Measurements from ENCODE around the gene SKA2. TPM values are rescaled to one million over a fixed set of nuclear protein-coding genes. Genes with fewer than 3 reads are reported as not detected.
"Not testable (repeated sequence)": the region's sequence is repeated elsewhere in the genome, so short reads cannot be mapped to it uniquely, and the experiment has no call there.

SKA2 gene, protein sequence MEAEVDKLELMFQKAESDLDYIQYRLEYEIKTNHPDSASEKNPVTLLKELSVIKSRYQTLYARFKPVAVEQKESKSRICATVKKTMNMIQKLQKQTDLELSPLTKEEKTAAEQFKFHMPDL
- 60.5 and 62.2 TPM in 2 replicates for total RNA-seq

DNA sequence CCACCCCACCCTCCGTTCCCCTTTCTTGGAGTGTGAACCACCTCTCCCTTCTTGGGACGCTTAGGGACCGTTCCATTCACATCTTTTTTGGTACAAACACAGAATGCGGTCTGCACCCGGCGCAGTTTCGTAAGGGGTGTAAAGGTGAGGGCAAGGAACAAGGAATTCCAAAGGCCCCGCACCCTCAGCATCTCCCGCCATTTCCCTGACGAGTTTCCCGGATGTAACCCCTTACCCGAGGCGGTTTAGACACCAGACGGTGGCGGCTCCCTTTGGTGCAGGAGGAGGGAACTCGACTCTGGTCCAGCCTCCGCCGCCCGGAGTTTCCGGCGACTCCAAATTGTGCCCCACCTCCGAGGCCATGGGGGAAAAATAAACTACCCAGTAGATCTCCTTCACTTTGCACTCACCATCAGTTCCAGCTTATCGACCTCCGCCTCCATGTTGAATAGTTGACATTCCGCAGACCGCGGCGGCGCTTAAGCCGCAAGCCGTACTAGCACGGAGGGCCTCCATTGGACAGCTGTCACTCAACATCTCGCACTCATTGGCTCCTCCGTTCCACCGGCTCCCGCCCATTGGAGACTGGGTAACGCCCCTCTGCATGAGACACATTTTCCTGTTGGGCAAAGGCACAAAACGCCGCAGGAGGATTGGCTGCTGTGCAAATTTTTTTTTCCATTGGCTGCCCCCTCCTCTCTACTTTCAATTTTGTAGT, at the start of gene SKA2:
Gene SKA2 (minus strand): TSS at position 466 of the 718 bp plus-strand sequence. CDS start 23 bp downstream, at position 443.
- H3K4me1 Mint-ChIP-seq: peaks cover 45% of the 10 kb centered on the region
- DNase-seq: peak; percentile 99
- intact Hi-C loops (cut with micrococcal nuclease): loop anchor here (1.0 to 10.0 kb wide), 9 partner anchors 49 to 1447 kb away; partner anchors contain the start of genes CLTC, GDPD1, PPM1D and RPS6KB1
- no peaks in the 10 kb centered on the region for H3K27me3 Mint-ChIP-seq
- peaks cover 10% of the 10 kb centered on the region for H3K36me3 Mint-ChIP-seq (ENCODE audit: low read depth)
- no peaks in the 10 kb centered on the region for H3K9me3 Mint-ChIP-seq
- no peak within 1 kb of the TSS for H3K4me3 Mint-ChIP-seq
- H3K27ac Mint-ChIP-seq: no peak within 1 kb of the TSS

DNA sequence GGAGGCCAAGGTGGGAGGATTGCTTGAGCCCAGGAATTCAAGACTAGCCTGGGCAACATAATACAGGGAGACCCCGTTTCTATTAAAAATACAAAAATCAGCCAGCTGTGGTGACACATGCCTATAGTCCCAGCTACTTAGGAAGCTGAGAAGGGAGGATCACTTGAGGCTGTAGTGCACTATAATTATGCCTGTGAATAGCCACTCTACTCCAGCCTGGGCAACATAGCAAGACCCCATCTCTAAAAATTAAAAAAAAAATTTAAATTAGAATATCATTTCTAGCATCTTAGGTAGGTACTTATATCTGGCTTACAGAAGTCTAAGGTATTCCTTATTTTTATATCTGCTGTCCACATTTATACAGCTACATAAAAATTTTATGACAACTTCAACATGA, 47.3 kb upstream of the SKA2 start:
- intact Hi-C loops (cut with micrococcal nuclease): no loop called here
- H3K4me3 Mint-ChIP-seq: no peak overlapping the region
- H3K9me3 Mint-ChIP-seq: no peaks in the 10 kb centered on the region
- H3K27me3 Mint-ChIP-seq: no peaks in the 10 kb centered on the region
- no peak for DNase-seq
- no peak overlapping the region for H3K27ac Mint-ChIP-seq
- no peaks in the 10 kb centered on the region for H3K4me1 Mint-ChIP-seq
- peaks cover 15% of the 10 kb centered on the region for H3K36me3 Mint-ChIP-seq (ENCODE audit: low read depth)

DNA sequence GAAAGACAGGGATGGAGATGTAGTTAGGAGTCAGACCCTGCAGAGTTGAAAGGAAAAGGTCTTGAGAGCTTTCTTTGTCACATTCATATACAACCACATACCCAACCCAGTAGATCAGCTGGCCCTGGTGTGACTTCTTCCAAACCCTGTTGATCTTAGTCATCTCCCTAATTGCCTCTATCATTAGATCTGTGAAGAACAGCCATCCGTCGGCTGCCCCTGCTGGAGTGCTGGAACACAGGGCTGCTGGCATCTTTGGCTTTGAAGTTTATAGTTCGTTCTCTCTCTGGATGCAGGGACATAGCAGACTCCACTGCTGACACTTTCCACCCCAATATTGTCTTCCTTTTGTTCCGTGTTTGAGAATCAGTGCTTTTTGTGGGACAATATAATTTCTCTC, 44.4 kb upstream of the SKA2 start:
- Mint-ChIP-seq H3K4me1 (no peaks in the 10 kb centered on the region), H3K4me3 (no peak overlapping the region), H3K36me3 (ENCODE audit: low read depth) (peaks cover 22% of the 10 kb centered on the region), H3K9me3 (no peaks in the 10 kb centered on the region), H3K27me3 (no peaks in the 10 kb centered on the region), H3K27ac (no peak overlapping the region)
- intact Hi-C loops (cut with micrococcal nuclease): no loop called here
- DNase-seq: no peak

DNA sequence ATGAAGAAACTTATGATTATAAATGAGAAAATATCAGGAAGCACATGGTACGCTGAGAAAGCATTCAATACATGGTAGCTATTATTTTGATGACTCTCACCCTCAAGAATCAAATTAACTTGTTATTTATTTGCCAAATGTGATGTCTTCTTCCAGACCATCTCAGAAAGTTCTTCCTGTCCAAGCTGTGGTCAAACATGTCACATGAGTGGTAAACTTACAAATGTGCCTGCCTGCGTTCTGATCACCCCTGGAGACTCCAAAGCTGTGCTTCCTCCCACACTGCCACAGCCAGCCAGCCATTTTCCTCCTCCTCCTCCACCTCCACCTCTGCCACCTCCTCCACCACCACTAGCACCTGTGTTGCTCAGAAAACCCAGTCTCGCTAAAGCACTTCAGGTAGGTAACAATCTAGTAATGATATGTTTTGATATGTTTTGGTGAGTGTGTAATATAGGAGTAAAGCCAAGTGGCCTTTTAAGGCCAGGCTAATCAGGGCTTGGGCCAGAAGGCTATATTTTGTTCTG, 38.4 kb upstream of the SKA2 start:
- no peak overlapping the region for H3K4me3 Mint-ChIP-seq
- no peaks in the 10 kb centered on the region for H3K9me3 Mint-ChIP-seq
- DNase-seq: no peak
- H3K36me3 Mint-ChIP-seq (ENCODE audit: low read depth): peaks cover 32% of the 10 kb centered on the region
- intact Hi-C loops (cut with micrococcal nuclease): no loop called here
- H3K4me1 Mint-ChIP-seq: no peaks in the 10 kb centered on the region
- no peaks in the 10 kb centered on the region for H3K27me3 Mint-ChIP-seq
- H3K27ac Mint-ChIP-seq: peak overlapping the region; percentile 17

DNA sequence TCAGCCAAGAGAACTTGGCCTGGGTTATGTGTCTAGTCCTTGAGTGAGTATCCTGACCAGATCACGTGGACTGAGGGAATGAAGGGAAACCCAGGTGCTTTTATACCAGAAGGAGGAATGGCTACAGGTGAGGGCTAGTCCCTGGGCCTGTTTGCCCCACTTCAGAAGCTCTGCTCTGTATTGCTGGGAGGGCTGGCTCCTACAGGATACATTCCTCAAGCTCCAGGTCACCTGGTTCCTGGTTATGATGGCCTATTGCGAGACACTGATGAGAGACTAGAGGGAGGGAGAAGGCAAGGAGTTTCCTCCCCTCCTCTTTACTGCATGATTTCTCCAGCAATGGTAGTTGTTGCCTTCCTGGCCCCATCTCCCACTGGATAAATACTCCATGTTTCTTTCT, 35.8 kb upstream of the SKA2 start:
- Mint-ChIP-seq H3K4me3 (no peak overlapping the region), H3K27me3 (no peaks in the 10 kb centered on the region), H3K36me3 (ENCODE audit: low read depth) (peaks cover 36% of the 10 kb centered on the region), H3K27ac (no peak overlapping the region), H3K4me1 (no peaks in the 10 kb centered on the region), H3K9me3 (no peaks in the 10 kb centered on the region)
- no peak for DNase-seq
- intact Hi-C loops (cut with micrococcal nuclease): no loop called here

DNA sequence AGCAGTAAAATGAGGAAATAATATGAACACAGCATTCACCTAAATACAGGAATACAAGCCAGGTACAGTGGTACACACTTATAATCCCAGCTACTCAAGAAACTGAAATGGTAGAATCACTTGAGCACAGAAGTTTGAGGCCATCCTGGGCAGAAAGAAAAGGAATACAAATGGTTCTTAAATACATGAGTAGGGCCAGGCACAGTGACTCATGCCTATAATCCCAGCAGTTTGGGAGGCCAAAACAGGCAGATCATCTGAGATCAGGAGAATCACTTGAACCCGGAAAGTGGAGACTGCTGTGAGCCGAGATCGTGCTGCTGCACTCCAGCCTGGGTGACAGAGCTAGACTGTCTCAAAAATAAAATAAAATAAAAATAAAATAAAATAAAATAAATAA, 31.9 kb upstream of the SKA2 start:
- intact Hi-C loops (cut with micrococcal nuclease): no loop called here
- peaks cover 26% of the 10 kb centered on the region for H3K36me3 Mint-ChIP-seq (ENCODE audit: low read depth)
- no peak overlapping the region for H3K27ac Mint-ChIP-seq
- no peaks in the 10 kb centered on the region for H3K4me1 Mint-ChIP-seq
- no peak overlapping the region for H3K4me3 Mint-ChIP-seq
- H3K9me3 Mint-ChIP-seq: no peaks in the 10 kb centered on the region
- no peaks in the 10 kb centered on the region for H3K27me3 Mint-ChIP-seq
- DNase-seq: no peak

DNA sequence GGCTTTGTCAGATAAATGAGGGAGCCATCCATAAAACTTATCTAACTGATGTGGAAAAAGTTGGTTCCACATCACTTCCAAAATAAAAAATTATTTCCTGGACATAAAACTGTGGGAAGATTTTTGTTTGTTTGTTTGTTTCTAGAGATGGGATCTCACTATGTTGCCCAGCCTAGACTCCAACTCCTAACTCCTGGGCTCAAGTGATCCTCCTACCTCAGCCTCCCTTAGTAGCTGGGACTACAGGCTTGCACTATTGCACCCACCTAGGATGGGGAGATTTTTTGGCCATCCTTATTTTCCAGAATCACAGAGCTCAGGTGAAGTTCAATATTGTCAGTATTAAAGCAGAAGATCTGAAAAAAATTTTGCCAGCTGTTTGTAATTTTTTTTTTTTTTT, 31.0 kb upstream of the SKA2 start:
- Mint-ChIP-seq H3K27ac (peak overlapping the region; percentile 34), H3K4me1 (no peaks in the 10 kb centered on the region), H3K36me3 (ENCODE audit: low read depth) (peaks cover 27% of the 10 kb centered on the region), H3K4me3 (no peak overlapping the region), H3K9me3 (no peaks in the 10 kb centered on the region), H3K27me3 (no peaks in the 10 kb centered on the region)
- DNase-seq: no peak
- intact Hi-C loops (cut with micrococcal nuclease): no loop called here

DNA sequence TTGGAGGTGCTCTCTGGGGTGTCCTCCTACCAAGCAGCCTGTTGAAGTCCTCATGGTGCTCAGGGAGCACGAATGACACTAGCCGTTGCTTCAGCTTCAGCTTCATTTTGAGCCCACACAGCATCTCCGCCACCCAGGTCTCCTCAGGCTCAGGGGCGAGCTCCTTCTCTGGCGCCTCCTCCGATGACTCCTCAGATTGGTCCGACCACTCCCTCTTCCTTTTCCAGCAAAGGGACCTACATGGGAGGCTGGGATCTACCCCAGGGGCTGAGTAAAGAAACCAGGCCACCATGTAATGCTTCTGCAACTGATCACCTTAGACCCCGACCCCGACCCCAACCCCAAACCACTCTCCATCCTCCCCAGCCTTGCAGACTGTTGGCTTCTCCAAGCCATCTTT, 26.5 kb upstream of the SKA2 start:
- H3K27ac Mint-ChIP-seq: no peak overlapping the region
- no peaks in the 10 kb centered on the region for H3K27me3 Mint-ChIP-seq
- no peak overlapping the region for H3K4me3 Mint-ChIP-seq
- intact Hi-C loops (cut with micrococcal nuclease): no loop called here
- H3K9me3 Mint-ChIP-seq: no peaks in the 10 kb centered on the region
- no peak for DNase-seq
- H3K4me1 Mint-ChIP-seq: peaks cover 2% of the 10 kb centered on the region
- H3K36me3 Mint-ChIP-seq (ENCODE audit: low read depth): peaks cover 33% of the 10 kb centered on the region

DNA sequence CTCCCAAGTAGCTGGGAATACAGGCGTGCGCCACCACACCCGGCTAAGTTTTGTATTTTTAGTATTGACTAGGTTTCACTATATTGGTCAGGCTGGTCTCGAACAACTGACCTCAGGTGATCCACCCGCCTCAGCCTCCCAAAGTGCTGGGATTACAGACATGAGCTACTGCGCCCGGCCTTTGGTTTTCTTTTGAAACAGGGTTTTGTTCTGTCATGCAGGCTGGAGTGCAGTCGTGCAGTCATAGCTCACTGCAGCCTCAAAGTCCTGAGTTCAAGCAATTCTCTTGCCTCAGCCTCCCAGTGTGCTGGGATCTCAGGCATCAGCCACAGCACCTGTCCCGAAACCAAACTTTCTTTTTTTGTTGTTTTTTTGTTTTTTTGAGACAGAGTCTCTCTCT, 25.6 kb upstream of the SKA2 start:
- H3K9me3 Mint-ChIP-seq: no peaks in the 10 kb centered on the region
- peaks cover 2% of the 10 kb centered on the region for H3K4me1 Mint-ChIP-seq
- no peak overlapping the region for H3K4me3 Mint-ChIP-seq
- intact Hi-C loops (cut with micrococcal nuclease): no loop called here
- no peaks in the 10 kb centered on the region for H3K27me3 Mint-ChIP-seq
- no peak for DNase-seq
- peaks cover 35% of the 10 kb centered on the region for H3K36me3 Mint-ChIP-seq (ENCODE audit: low read depth)
- H3K27ac Mint-ChIP-seq: no peak overlapping the region

DNA sequence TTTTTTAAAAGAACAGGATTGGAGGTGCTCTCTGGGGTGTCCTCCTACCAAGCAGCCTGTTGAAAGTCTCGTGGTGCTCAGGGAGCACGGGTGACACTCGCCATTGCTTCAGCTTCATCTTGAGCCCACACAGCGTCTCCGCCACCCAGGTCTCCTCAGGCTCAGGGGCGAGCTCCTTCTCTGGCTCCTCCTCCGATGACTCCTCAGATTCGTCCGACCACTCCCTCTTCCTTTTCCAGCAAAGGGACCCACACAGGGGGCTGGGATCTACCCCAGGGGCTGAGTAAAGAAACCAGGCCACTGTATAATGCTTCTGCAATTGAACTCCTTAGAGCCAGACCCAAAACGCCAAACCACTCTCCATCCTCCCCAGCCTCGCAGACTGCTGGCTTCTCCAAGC, 24.6 kb upstream of the SKA2 start:
- H3K4me3 Mint-ChIP-seq; H3K27me3 Mint-ChIP-seq; H3K4me1 Mint-ChIP-seq; H3K9me3 Mint-ChIP-seq; intact Hi-C loops (cut with micrococcal nuclease); DNase-seq: not testable (repeated sequence)
- H3K27ac Mint-ChIP-seq: peak overlapping the region; percentile 37
- H3K36me3 Mint-ChIP-seq (ENCODE audit: low read depth): peaks cover 34% of the 10 kb centered on the region

DNA sequence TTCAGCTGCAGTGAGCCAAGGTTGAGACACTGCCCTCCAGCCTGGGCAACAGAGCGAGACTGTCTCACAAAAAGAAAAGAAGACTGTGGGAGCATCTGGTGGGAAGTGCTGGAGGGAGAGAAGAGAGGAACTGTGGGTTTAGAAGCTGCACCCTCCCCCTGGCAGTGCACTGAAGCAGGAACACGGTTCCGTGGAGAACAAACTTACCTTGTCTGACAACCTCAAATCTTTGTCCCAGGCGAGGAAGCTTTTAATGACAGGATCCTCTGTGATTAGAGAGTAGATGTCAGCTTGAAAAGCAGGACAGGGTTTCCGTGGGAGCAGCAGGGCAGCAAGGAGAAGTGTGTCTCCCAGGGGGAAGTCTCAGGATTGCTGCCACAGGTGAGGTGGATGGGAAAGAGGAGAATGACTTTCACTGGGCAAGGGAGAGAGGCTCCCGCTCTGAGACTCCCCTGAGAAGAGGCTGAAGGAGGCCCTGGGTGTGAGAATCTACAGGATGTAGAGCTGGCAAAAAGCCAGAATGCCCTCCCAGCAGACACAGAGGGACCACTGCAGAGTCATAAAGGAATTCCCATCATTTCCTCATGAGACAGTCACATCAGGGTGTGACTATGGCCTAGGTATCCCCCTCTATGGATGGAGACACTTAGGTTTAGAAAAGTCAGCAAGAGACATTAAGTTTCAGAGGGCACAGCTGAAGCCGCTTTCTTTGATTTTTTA, 23.4 kb upstream of the SKA2 start:
- no peaks in the 10 kb centered on the region for H3K27me3 Mint-ChIP-seq
- DNase-seq: no peak
- H3K4me1 Mint-ChIP-seq: peaks cover 2% of the 10 kb centered on the region
- H3K9me3 Mint-ChIP-seq: no peaks in the 10 kb centered on the region
- intact Hi-C loops (cut with micrococcal nuclease): no loop called here
- peaks cover 41% of the 10 kb centered on the region for H3K36me3 Mint-ChIP-seq (ENCODE audit: low read depth)
- H3K4me3 Mint-ChIP-seq: no peak overlapping the region
- H3K27ac Mint-ChIP-seq: no peak overlapping the region

DNA sequence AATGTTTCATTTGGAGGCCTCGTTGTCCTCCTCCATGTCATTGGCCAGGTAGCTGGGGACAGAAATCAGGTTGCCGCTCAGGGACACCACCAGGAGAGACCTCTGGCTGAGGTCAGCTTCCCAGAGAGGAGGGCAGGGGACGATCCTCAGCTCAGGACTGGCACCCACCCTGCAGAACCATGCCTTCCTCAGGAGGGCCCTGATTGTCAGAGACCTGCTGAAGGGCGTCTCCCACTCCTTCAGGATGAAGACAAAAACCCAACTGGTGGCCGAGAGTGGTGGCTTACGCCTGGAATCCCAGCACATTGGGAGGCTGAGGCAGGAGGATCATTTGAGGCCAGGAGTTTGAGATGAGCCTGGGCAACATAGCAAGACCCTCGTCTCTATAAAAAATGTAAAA, 20.1 kb upstream of the SKA2 start:
- H3K4me3 Mint-ChIP-seq: no peak overlapping the region
- peaks cover 47% of the 10 kb centered on the region for H3K36me3 Mint-ChIP-seq (ENCODE audit: low read depth)
- intact Hi-C loops (cut with micrococcal nuclease): no loop called here
- H3K27ac Mint-ChIP-seq: no peak overlapping the region
- H3K27me3 Mint-ChIP-seq: no peaks in the 10 kb centered on the region
- DNase-seq: no peak
- no peaks in the 10 kb centered on the region for H3K9me3 Mint-ChIP-seq
- H3K4me1 Mint-ChIP-seq: peaks cover 2% of the 10 kb centered on the region

DNA sequence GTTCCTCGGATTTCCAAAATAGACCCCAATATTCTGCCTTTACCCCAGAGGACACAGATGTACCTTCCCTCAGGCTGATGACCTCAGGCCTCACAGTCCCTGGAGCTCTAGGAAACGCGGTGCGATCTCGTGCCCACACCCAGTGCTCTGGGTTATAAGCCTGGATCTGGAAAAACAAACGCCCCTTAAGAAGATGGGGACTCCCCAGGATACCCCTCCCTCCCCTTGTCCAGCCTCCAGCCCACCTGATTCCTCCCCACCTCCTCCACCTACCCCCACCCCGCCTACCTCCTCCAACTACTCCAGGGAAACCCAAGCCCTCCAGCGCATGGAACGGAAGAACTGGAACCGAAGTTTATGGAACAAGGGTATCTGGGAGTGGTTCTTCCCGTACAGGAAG, 19.7 kb upstream of the SKA2 start:
- no peak overlapping the region for H3K4me3 Mint-ChIP-seq
- peaks cover 44% of the 10 kb centered on the region for H3K36me3 Mint-ChIP-seq (ENCODE audit: low read depth)
- DNase-seq: no peak
- H3K4me1 Mint-ChIP-seq: peaks cover 2% of the 10 kb centered on the region
- intact Hi-C loops (cut with micrococcal nuclease): no loop called here
- H3K9me3 Mint-ChIP-seq: no peaks in the 10 kb centered on the region
- H3K27ac Mint-ChIP-seq: no peak overlapping the region
- no peaks in the 10 kb centered on the region for H3K27me3 Mint-ChIP-seq

DNA sequence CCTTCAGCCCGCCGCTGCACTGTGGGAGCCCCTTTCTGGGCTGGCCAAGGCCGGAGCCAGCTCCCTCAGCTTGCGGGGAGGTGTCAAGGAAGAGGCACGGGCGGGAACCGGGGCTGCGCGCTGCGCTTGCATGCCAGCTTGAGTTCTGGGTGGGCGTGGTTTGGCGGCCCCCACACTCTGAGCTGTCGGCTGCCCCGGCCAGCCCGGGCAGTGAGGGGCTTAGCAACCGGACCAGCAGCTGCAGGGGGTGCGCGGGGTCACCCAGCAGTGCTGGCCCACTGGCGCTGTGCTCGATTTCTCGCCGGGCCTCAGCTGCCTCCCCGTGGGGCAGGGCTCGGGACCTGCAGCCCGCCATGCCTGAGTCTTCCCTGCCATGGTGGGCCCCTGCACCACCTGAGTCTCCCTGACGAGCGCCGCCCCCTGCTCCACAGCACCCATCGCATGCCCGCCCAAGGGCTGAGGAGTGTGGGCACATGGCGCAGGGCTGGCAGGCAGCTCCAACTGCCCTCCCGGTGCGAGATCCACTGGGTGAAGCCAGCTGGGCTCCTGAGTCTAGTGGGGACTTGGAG, 17.5 kb upstream of the SKA2 start:
- H3K4me3 Mint-ChIP-seq: no peak overlapping the region
- H3K36me3 Mint-ChIP-seq (ENCODE audit: low read depth): peaks cover 39% of the 10 kb centered on the region
- no peak for DNase-seq
- H3K4me1 Mint-ChIP-seq: peaks cover 4% of the 10 kb centered on the region
- H3K27ac Mint-ChIP-seq: no peak overlapping the region
- intact Hi-C loops (cut with micrococcal nuclease): no loop called here
- H3K9me3 Mint-ChIP-seq: no peaks in the 10 kb centered on the region
- H3K27me3 Mint-ChIP-seq: no peaks in the 10 kb centered on the region

Measured in activated CD4-positive, alpha-beta T cell treated with anti-CD3 and anti-CD28 coated beads, Interleukin-2, amount 10 ng/mL, durations not matched to agents 24 days and 14 days (primary cell).